ENCODE measurements around the gene HEPACAM. TPM values are rescaled to one million over a fixed set of nuclear protein-coding genes. Genes with fewer than 3 reads are reported as not detected.

Gene HEPACAM
- total RNA-seq, 6 experiments from 2014 or later, result 0.30 to 30.8 (median 2.3) TPM

GRCh38 chr11:124873951-124874350 is 61.9 kb downstream of the HEPACAM start:
- no peak for ATAC-seq
- intact Hi-C loops (cut with DNase I), result no loop called here
- H3K4me1 ChIP-seq, result peaks cover 0 to 7% (median 0%) of the 10 kb centered on the region in 4 donors
- no peak for DNase-seq
- WGBS (ENCODE audit: insufficient coverage, low coverage, low lambda C conversion rate, missing lambda C conversion rate), result 22% methylated on average over 1 of the region's 8 CpGs
- H3K36me3 ChIP-seq, result no peaks in the 10 kb centered on the region
- no peak overlapping the region for H3K4me3 ChIP-seq
- no peak overlapping the region for H3K27ac ChIP-seq
- H3K9me3 ChIP-seq, result no peaks in the 10 kb centered on the region
- TF ChIP-seq CTCF (IDR thresholded peaks at IDR 0.05) (no peak), POLR2A (IDR thresholded peaks at IDR 0.05) (no peak)
- peaks cover 0 to 12% of the 10 kb centered on the region in 2 donors for H3K27me3 ChIP-seq

- H3K4me3 ChIP-seq, result no peak overlapping the region
- ATAC-seq, result no peak
- H3K4me1 ChIP-seq, result peaks cover 0 to 10% (median 0%) of the 10 kb centered on the region in 4 donors
- no peaks in the 10 kb centered on the region for H3K36me3 ChIP-seq
- no CpG with 5 or more reads among the region's 9 CpGs for WGBS (ENCODE audit: insufficient coverage, low coverage, low lambda C conversion rate, missing lambda C conversion rate)
- intact Hi-C loops (cut with DNase I), result no loop called here
- no peak overlapping the region for H3K27ac ChIP-seq
- H3K9me3 ChIP-seq, result no peaks in the 10 kb centered on the region
- DNase-seq, result no peak
- peaks cover 8 to 19% of the 10 kb centered on the region in 2 donors for H3K27me3 ChIP-seq
- no peak for TF ChIP-seq POLR2A (IDR thresholded peaks at IDR 0.05)
- no peak for TF ChIP-seq CTCF (IDR thresholded peaks at IDR 0.05)
Observed at GRCh38 chr11:124872741-124873140, 63.1 kb downstream of the HEPACAM start.

GRCh38 chr11:124872280-124872679 is 63.6 kb downstream of the HEPACAM start:
- ATAC-seq, result no peak
- intact Hi-C loops (cut with DNase I), result no loop called here
- no peak overlapping the region for H3K27ac ChIP-seq
- no peaks in the 10 kb centered on the region for H3K36me3 ChIP-seq
- TF ChIP-seq CTCF (IDR thresholded peaks at IDR 0.05), result no peak
- TF ChIP-seq POLR2A (IDR thresholded peaks at IDR 0.05), result no peak
- 45% methylated on average over 8 of the region's 8 CpGs for WGBS (ENCODE audit: insufficient coverage, low coverage, low lambda C conversion rate, missing lambda C conversion rate)
- H3K4me3 ChIP-seq, result no peak overlapping the region
- no peaks in the 10 kb centered on the region for H3K9me3 ChIP-seq
- H3K4me1 ChIP-seq, result peaks cover 0 to 11% (median 0%) of the 10 kb centered on the region in 4 donors
- no peak for DNase-seq
- peaks cover 8 to 21% of the 10 kb centered on the region in 2 donors for H3K27me3 ChIP-seq

GRCh38 chr11:124870430-124870829 is 65.4 kb downstream of the HEPACAM start:
- no peaks in the 10 kb centered on the region for H3K9me3 ChIP-seq
- intact Hi-C loops (cut with DNase I), result no loop called here
- WGBS (ENCODE audit: insufficient coverage, low coverage, low lambda C conversion rate, missing lambda C conversion rate), result 48% methylated on average over 6 of the region's 7 CpGs
- peaks cover 13 to 34% of the 10 kb centered on the region in 2 donors for H3K27me3 ChIP-seq
- peaks cover 0 to 11% (median 0%) of the 10 kb centered on the region in 4 donors for H3K4me1 ChIP-seq
- DNase-seq, result no peak
- no peak overlapping the region for H3K27ac ChIP-seq
- no peak overlapping the region for H3K4me3 ChIP-seq
- no peak for ATAC-seq
- TF ChIP-seq CTCF (IDR thresholded peaks at IDR 0.05) (no peak), POLR2A (IDR thresholded peaks at IDR 0.05) (no peak)
- no peaks in the 10 kb centered on the region for H3K36me3 ChIP-seq

Measured in right lobe of liver (tissue), 6 donors.